Measurements from ENCODE around the gene RAPGEF5.

DNA sequence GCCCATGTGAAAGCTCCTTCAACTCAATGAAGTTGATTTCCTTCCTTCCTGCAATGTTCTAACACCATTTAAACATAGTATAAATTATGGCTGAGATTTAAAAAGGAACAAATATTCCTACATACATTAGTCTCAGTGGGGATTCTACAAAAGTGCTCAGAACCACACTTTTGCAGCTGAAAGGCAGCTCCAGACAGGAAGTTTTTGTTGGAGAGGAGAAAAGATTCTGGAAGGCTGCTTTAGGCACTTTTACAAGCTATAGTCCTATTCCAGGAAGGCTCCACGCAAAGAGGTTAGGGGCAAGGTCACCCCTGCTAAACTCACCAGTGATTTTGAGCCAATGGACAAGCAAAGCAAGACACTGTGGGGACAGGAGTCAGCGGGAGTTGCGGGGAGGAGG, 232.0 kb downstream of the RAPGEF5 start:
- TF ChIP-seq CTCF (IDR thresholded peaks at IDR 0.05; ENCODE audit: insufficient read depth, low read length) (no peak), POLR2AphosphoS5 (IDR thresholded peaks at IDR 0.05; ENCODE audit: low read depth) (no peak), GABPA (IDR thresholded peaks at IDR 0.05; ENCODE audit: low read depth) (no peak), SPI1 (IDR thresholded peaks at IDR 0.05; ENCODE audit: borderline replicate concordance, low read depth) (no peak)
- TF ChIP-seq, protein P1, sequence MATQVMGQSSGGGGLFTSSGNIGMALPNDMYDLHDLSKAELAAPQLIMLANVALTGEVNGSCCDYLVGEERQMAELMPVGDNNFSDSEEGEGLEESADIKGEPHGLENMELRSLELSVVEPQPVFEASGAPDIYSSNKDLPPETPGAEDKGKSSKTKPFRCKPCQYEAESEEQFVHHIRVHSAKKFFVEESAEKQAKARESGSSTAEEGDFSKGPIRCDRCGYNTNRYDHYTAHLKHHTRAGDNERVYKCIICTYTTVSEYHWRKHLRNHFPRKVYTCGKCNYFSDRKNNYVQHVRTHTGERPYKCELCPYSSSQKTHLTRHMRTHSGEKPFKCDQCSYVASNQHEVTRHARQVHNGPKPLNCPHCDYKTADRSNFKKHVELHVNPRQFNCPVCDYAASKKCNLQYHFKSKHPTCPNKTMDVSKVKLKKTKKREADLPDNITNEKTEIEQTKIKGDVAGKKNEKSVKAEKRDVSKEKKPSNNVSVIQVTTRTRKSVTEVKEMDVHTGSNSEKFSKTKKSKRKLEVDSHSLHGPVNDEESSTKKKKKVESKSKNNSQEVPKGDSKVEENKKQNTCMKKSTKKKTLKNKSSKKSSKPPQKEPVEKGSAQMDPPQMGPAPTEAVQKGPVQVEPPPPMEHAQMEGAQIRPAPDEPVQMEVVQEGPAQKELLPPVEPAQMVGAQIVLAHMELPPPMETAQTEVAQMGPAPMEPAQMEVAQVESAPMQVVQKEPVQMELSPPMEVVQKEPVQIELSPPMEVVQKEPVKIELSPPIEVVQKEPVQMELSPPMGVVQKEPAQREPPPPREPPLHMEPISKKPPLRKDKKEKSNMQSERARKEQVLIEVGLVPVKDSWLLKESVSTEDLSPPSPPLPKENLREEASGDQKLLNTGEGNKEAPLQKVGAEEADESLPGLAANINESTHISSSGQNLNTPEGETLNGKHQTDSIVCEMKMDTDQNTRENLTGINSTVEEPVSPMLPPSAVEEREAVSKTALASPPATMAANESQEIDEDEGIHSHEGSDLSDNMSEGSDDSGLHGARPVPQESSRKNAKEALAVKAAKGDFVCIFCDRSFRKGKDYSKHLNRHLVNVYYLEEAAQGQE (IDR thresholded peaks at IDR 0.05; ENCODE audit: insufficient replicate concordance, low read depth), result no peak

Measured in HL-60 (cell line).